K562 treated with DMSO at 1 percent for 12 hours (cell line): ENCODE results near the gene TGM4. TPM values are rescaled to one million over a fixed set of nuclear protein-coding genes. Genes with fewer than 3 reads are reported as not detected.

Source experiments
- total RNA-seq: library from RNA; unstranded; fragments of 300-600 nt; gene quantifications from 2 replicates; pipeline ENCODE4 v1.2.3, GENCODE V29; 2022; ENCODE audit not compliant: insufficient read depth

The TGM4 gene
- total RNA-seq = not detected in 2 replicates

DNA sequence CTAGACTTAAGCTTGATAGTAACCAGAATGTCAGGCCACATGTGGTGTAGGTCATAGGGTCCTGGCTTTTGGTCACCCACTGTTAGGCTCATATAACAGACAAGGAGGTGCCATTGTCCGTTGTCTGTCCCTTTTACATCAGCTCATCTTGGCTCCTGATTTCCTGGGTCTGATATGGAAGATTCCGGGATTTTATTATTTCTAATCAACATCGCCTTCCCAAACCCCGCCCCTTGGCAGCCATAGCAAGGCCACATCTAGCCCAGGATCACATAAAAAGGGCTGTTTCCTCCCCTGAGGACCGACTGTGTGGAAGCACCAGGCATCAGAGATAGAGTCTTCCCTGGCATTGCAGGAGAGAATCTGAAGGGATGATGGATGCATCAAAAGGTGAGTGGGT, at the start of gene TGM4:
TSS of gene TGM4 (plus strand) at position 301 of the 400 bp plus-strand sequence. CDS start at position 372, 71 bp downstream.

DNA sequence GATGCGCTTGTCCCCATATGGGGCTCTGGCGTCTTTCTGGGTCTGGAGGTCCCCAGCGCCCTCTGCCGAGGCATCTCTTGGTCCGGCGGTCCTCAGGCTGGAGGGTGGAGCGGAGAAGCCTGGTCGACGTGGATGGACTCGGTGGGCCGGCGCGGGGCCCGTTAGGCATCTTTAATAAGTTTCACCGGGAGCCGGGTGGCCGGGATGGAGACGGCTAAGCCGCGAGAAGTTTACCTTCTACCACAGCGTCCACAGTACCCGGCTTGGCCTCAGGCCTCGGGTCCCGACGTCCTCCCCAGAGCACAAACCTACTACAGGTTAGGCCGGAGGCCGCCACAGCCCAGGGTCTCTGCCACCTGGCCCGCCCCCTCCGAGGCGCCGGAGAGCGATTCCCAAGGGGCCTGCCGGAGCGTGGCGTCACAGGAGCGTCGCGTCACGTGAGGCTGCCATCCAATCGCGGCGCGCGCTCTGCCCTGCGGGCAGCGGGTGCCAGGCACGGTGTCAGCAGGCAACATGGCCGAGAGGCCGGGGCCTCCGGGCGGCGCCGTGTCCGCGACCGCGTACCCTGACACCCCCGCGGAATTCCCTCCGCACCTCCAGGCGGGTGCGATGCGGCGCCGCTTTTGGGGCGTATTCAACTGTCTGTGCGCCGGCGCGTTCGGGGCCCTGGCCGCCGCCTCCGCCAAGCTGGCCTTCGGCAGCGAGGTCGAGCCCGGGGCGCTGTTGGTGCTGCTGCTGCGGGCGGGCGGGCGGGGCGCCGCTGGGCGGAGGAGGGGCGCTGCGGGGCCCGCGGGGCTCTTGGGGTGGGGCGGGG, 12.8 kb upstream of the TGM4 start, which contains the start of gene TMEM42:
TSS of gene TMEM42 (plus strand) at position 501 of the 814 bp plus-strand sequence. CDS start at position 514, 13 bp downstream.

Other genes starting within 250 kb of the TGM4 start
- 6.4 and 16.2 TPM in 2 replicates for gene ZNF197, start 249.6 kb upstream of the TGM4 start, total RNA-seq
- 2.6 and 9.3 TPM in 2 replicates for gene ZNF35, start 225.9 kb upstream of the TGM4 start, total RNA-seq
- gene ZNF502, start 161.9 kb upstream of the TGM4 start, total RNA-seq = 0.25 and 0.49 TPM in 2 replicates
- 1.9 TPM in 2 replicates for gene ZNF501, start 145.0 kb upstream of the TGM4 start, total RNA-seq
- gene KIAA1143, start 113.0 kb upstream of the TGM4 start, total RNA-seq = 7.7 and 19.7 TPM in 2 replicates
- gene KIF15, start 112.8 kb upstream of the TGM4 start, total RNA-seq = 8.4 and 30.0 TPM in 2 replicates
- 0.85 and 1.4 TPM in 2 replicates for gene TMEM42, start 12.7 kb upstream of the TGM4 start, total RNA-seq
- gene ZDHHC3, start 101.6 kb downstream of the TGM4 start, total RNA-seq = 32.1 and 78.5 TPM in 2 replicates
- gene EXOSC7, start 101.6 kb downstream of the TGM4 start, total RNA-seq = 44.7 and 47.0 TPM in 2 replicates
- gene CLEC3B, start 151.7 kb downstream of the TGM4 start, total RNA-seq = not detected in 2 replicates